GM12878 (cell line): Measurements from ENCODE around the gene LIX1L. TPM values are rescaled to one million over a fixed set of nuclear protein-coding genes. Genes with fewer than 3 reads are reported as not detected.

Experiments used
- ATAC-seq: fragments of 200-7000 bp; cut with Tn5 transposase; 3 replicates; pipeline ENCODE4 v1.9.1; 2020; ENCODE audit warnings: mild to moderate bottlenecking, moderate library complexity
- BruUV-seq: library from RNA; stranded (reverse); fragments of 400-500 nt; replicated peaks from 2 replicates; lab custom pipeline; 2021; lab: Mats Ljungman, UMichigan
- CTCF ChIA-PET: fragments of 300-600 bp; sonication (Branson Sonifier 250); formaldehyde crosslinking; extraction: SDS; loops from one replicate; lab custom pipeline; 2021; ENCODE audit warnings: inconsistent platforms; lab: Yijun Ruan, JAX
- POLR2A ChIA-PET: fragments of 350-600 bp; formaldehyde crosslinking; extraction: SDS; loops from one replicate; lab custom pipeline; 2021; ENCODE audit warnings: inconsistent platforms; lab: Charles Lee
- RAD21 ChIA-PET: fragments of 300-600 bp; sonication (Branson Sonifier 250); formaldehyde crosslinking; loops from one replicate; lab custom pipeline; 2023; ENCODE audit warnings: antibody characterized with exemption; ENCODE audit not compliant: unreplicated experiment; lab: Charles Lee
- SMC1A ChIA-PET: fragments of 300-600 bp; sonication (Branson Sonifier 250); formaldehyde crosslinking; loops from one replicate; lab custom pipeline; 2023; ENCODE audit not compliant: unreplicated experiment, uncharacterized antibody; lab: Charles Lee
- DNase-seq: peaks from one replicate; pipeline ENCODE4 v3.0.0-alpha.2; 2011; ENCODE audit warnings: low read depth, low spot score
- FAIRE-seq: peaks from 3 replicates; lab custom pipeline; 2011; peaks lifted over from hg19 to GRCh38; lab: Jason Lieb, UNC
- H2AFZ ChIP-seq: 2 replicates; pipeline ENCODE4 v1.6.0; 2011; ENCODE audit warnings: low read depth, low read length, control low read depth; ENCODE audit not compliant: control insufficient read depth
- H3K27ac ChIP-seq: 2 replicates; pipeline ENCODE4 v1.5.1; 2011; ENCODE audit warnings: control low read depth; ENCODE audit not compliant: control insufficient read depth, insufficient read depth
- H3K27me3 ChIP-seq, 2 experiments: replicated peaks in 1 of 2; 2 replicates each; pipeline versions ENCODE4 v1.6.0 to v1.6.1; 2011; ENCODE audit warnings: low read length in 1 of 2; ENCODE audit not compliant: control insufficient read depth in 2 of 2, insufficient read depth in 2 of 2
- H3K36me3 ChIP-seq, 2 experiments: 2 replicates each; pipeline ENCODE4 v1.5.1; 2011; ENCODE audit warnings: low read length in 1 of 2; ENCODE audit not compliant: control insufficient read depth in 2 of 2, insufficient read depth in 2 of 2
- H3K4me1 ChIP-seq: 2 replicates; pipeline ENCODE4 v1.6.1; 2011; ENCODE audit warnings: mild to moderate bottlenecking, low read length, moderate library complexity, mixed read lengths; ENCODE audit not compliant: control insufficient read depth, insufficient read depth
- H3K4me2 ChIP-seq: 2 replicates; pipeline ENCODE4 v1.6.0; 2011; ENCODE audit warnings: control low read depth; ENCODE audit not compliant: control insufficient read depth, insufficient read depth
- H3K4me3 ChIP-seq: fragments of 200-600 bp; sonication (generic); 2 replicates; pipeline ENCODE4 v1.5.1; 2016
- H3K79me2 ChIP-seq: 2 replicates; pipeline ENCODE4 v1.6.0; 2011; ENCODE audit warnings: low read length; ENCODE audit not compliant: control insufficient read depth, insufficient read depth
- H3K9ac ChIP-seq: 2 replicates; pipeline ENCODE4 v1.8.0; 2011; ENCODE audit warnings: low read length, control low read depth, mixed read lengths; ENCODE audit not compliant: control insufficient read depth, insufficient read depth
- H3K9me3 ChIP-seq: replicated peaks from 3 replicates; pipeline ENCODE4 v1.5.1; 2011; ENCODE audit warnings: mild to moderate bottlenecking, low read length; ENCODE audit not compliant: control insufficient read depth, insufficient read depth
- H4K20me1 ChIP-seq: 2 replicates; pipeline ENCODE4 v1.6.0; 2011; ENCODE audit not compliant: control insufficient read depth, insufficient read depth
- BHLHE40 ChIP-seq, 2 experiments: fragments of 450-650 bp in 1 of 2; IDR thresholded peaks; 2 replicates each; pipeline ENCODE4 v1.6.1; 2011 to 2017; ENCODE audit warnings: low read depth in 2 of 2, borderline replicate concordance in 1 of 2, improper control_type of control experiment in 1 of 2, low read length in 1 of 2, mild to moderate bottlenecking in 1 of 2
- CEBPZ ChIP-seq: fragments of 150-350 bp; IDR thresholded peaks from 2 replicates; pipeline ENCODE4 v1.6.1; 2016; ENCODE audit warnings: low read depth, low read length
- GABPA ChIP-seq: IDR thresholded peaks from 2 replicates; pipeline ENCODE4 v1.6.1; 2014; ENCODE audit warnings: antibody characterized with exemption, low read depth, mild to moderate bottlenecking, inconsistent platforms
- HDAC2 ChIP-seq: fragments of 200-600 bp; sonication (generic); IDR thresholded peaks from 2 replicates; pipeline ENCODE4 v1.6.1; 2017
- LARP7 ChIP-seq: fragments of 450-650 bp; IDR thresholded peaks from 2 replicates; pipeline ENCODE4 v1.6.1; 2017; ENCODE audit warnings: mild to moderate bottlenecking
- NFIC ChIP-seq: IDR thresholded peaks from 2 replicates; pipeline ENCODE4 v1.6.1; 2012; ENCODE audit warnings: low read depth, mild to moderate bottlenecking, inconsistent platforms, low read length, moderate library complexity
- NFYA ChIP-seq: IDR thresholded peaks from 2 replicates; pipeline ENCODE4 v1.6.1; 2011; ENCODE audit warnings: low read depth, mild to moderate bottlenecking, low read length, improper control_type of control experiment, borderline replicate concordance
- NFYB ChIP-seq: IDR thresholded peaks from 2 replicates; pipeline ENCODE4 v1.6.1; 2011; ENCODE audit warnings: low read depth, mild to moderate bottlenecking, low read length, improper control_type of control experiment, moderate library complexity; ENCODE audit not compliant: insufficient read depth
- PML ChIP-seq: IDR thresholded peaks from 2 replicates; pipeline ENCODE4 v1.6.1; 2012; ENCODE audit warnings: low read length, inconsistent platforms
- POLR2AphosphoS2 ChIP-seq: IDR thresholded peaks from 2 replicates; pipeline ENCODE4 v1.6.1; 2011; ENCODE audit warnings: low read depth, mild to moderate bottlenecking, low read length, improper control_type of control experiment, moderate library complexity
- RFX5 ChIP-seq: IDR thresholded peaks from 2 replicates; pipeline ENCODE4 v1.6.1; 2011; ENCODE audit warnings: low read depth, low read length, improper control_type of control experiment
- SIN3A ChIP-seq: IDR thresholded peaks from 2 replicates; pipeline ENCODE4 v1.6.1; 2012; ENCODE audit warnings: low read depth, low read length, improper control_type of control experiment
- SKIL ChIP-seq: fragments of 450-650 bp; IDR thresholded peaks from 2 replicates; pipeline ENCODE4 v1.6.1; 2017; ENCODE audit warnings: mild to moderate bottlenecking, low read depth, inconsistent platforms; ENCODE audit not compliant: poor library complexity, severe bottlenecking
- TBL1XR1 ChIP-seq: IDR thresholded peaks from 2 replicates; pipeline ENCODE4 v1.6.1; 2012; ENCODE audit warnings: low read depth, low read length, improper control_type of control experiment
- WGBS: methylation state at CpG from one replicate; pipeline ENCODE4 v1.1.6; 2016; ENCODE audit warnings: low lambda C conversion rate; ENCODE audit not compliant: insufficient replicate concordance, insufficient coverage; ENCODE audit errors: missing lambda C conversion rate; 5-methylcytosine and 5-hydroxymethylcytosine counted together
- in situ Hi-C: fragments of 300-500 bp; cut with MboI; formaldehyde crosslinking; loops from 9 replicates; pipeline ENCODE4 v1.14.3; 2018; ENCODE audit warnings: mixed read lengths
- intact Hi-C: fragments of 100-400 bp; cut with micrococcal nuclease; formaldehyde crosslinking; loops from one replicate; pipeline ENCODE4 v1.14.2; 2022; ENCODE audit not compliant: unreplicated experiment
- polyA plus RNA-seq, 11 experiments: library from polyadenylated mRNA; depleted of rRNA in 4 of 11; unstranded in 6 of 11; stranded (reverse) in 5 of 11; fragments of >200 nt; fragmentation: Nextera tagmentation in 4 of 11; fragmentation: Illumina TruSeq in 1 of 11; extraction: Ambion mirVana in 4 of 11; extraction: Trizol in 1 of 11; gene quantifications; 1 replicate in 1 of 11; 2 replicates in 10 of 11; pipeline versions ENCODE4 v1.2.1 to v1.2.3, GENCODE V29; 2011 to 2016; ENCODE audit warnings: inconsistent platforms in 2 of 11, missing spikeins in 2 of 11, low read depth in 1 of 11
- total RNA-seq, 4 experiments: library from RNA; depleted of rRNA in 3 of 4; stranded (reverse); fragments of >200 nt in 3 of 4; fragmentation: Illumina TruSeq in 1 of 4; extraction: Trizol in 1 of 4; gene quantifications; 2 replicates each; pipeline versions ENCODE4 v1.2.1 to v1.2.3, GENCODE V29; 2013 to 2021
- TF ChIP-seq, protein P1 (sequence below): fragments of 450-650 bp; IDR thresholded peaks from 2 replicates; pipeline ENCODE4 v1.6.1; 2017; ENCODE audit warnings: low read depth, mild to moderate bottlenecking, moderate library complexity

LIX1L gene
- total and polyA plus RNA-seq, 10 of the 15 experiments (the other 5 are each of a cell fraction or from before 2014, with no cell fraction given): 5.5 to 48.2 (median 15.3) TPM

GRCh38 chr1:145964328-145965118, 6.7 kb upstream of the LIX1L start, which contains the start of the genes ANKRD34A and POLR3GL:
TSS of gene ANKRD34A (minus strand) at chr1:145964575. CDS start at chr1:145961759, 2,816 bp downstream.
TSS of gene POLR3GL (plus strand) at chr1:145964690. CDS start at chr1:145974866, 10,176 bp downstream.
- ATAC-seq (peak; percentile 95), FAIRE-seq (peak; percentile 98), DNase-seq (peak; percentile 80)
- ChIA-PET CTCF (interaction anchor here (0.5 to 4.8 kb wide), 17 partner anchors 8 to 120 kb away, joined by 3 to 65 read pairs (median 6); partner anchors contain the start of genes ITGA10, NUDT17, PIAS3 and RBM8A), RAD21 (interaction anchor here (0.7 to 6.7 kb wide), 18 partner anchors 10 to 119 kb away, joined by 3 to 100 read pairs (median 4); partner anchors contain the start of genes NUDT17, PEX11B, PIAS3 and RBM8A), SMC1A (interaction anchor here (0.6 to 7.9 kb wide), 24 partner anchors 8 to 138 kb away, joined by 3 to 93 read pairs (median 5); partner anchors contain the start of genes PIAS3 and RBM8A), POLR2A (interaction anchor here (0.6 to 6.0 kb wide), 27 partner anchors 9 to 140 kb away, joined by 3 to 102 read pairs (median 6); partner anchors contain the start of genes NUDT17, PEX11B, PIAS3 and POLR3C)
- Histone ChIP-seq H3K4me3 (peak within 1 kb of the TSS; percentile 79), H3K27me3 (no peaks in the 10 kb centered on the region; a peak in 1 of 4 replicates), H3K36me3 (no peaks in the 10 kb centered on the region), H3K4me2 (peak within 1 kb of the TSS; percentile 69), H4K20me1 (no peaks in the 10 kb centered on the region), H3K9ac (peak within 1 kb of the TSS; percentile 70), H3K4me1 (peaks cover 19% of the 10 kb centered on the region), H3K79me2 (no peaks in the 10 kb centered on the region; the same call in 1 of the 2 replicates), H2AFZ (peak within 1 kb of the TSS; percentile 99), H3K27ac (peak within 1 kb of the TSS; percentile 73), H3K9me3 (peaks cover 7% of the 10 kb centered on the region)
- intact Hi-C loops: loop anchor here (5.0 kb wide), 1 partner anchor 73 kb away; no protein-coding TSS in a partner anchor
- in situ Hi-C loops: no loop called here
- BruUV-seq: TSS peak; percentile 94
- WGBS: under 1% methylated on average over 37 of the region's 37 CpGs
- TF ChIP-seq HDAC2 (no peak), PML (peak; percentile 91), BHLHE40 (IDR thresholded peaks at IDR 0.05; ENCODE audit: borderline replicate concordance in 1 of 2, low read depth in 2 of 2, low read length in 1 of 2) (peak; percentile 22 to 58; a peak in 1 of 4 replicates), NFIC (no peak), SKIL (no peak), POLR2AphosphoS2 (peak; percentile 95), RFX5 (0 out of 2 replicates have a peak, but pooled peaks have one; percentile 47), GABPA (no peak; the same call in 1 of the 2 replicates), CEBPZ (no peak), NFYA (peak; percentile 19; the same call in 1 of the 2 replicates), LARP7 (no peak), NFYB (peak; percentile 97), SIN3A (no peak), TBL1XR1 (no peak)
- TF ChIP-seq, protein P1, sequence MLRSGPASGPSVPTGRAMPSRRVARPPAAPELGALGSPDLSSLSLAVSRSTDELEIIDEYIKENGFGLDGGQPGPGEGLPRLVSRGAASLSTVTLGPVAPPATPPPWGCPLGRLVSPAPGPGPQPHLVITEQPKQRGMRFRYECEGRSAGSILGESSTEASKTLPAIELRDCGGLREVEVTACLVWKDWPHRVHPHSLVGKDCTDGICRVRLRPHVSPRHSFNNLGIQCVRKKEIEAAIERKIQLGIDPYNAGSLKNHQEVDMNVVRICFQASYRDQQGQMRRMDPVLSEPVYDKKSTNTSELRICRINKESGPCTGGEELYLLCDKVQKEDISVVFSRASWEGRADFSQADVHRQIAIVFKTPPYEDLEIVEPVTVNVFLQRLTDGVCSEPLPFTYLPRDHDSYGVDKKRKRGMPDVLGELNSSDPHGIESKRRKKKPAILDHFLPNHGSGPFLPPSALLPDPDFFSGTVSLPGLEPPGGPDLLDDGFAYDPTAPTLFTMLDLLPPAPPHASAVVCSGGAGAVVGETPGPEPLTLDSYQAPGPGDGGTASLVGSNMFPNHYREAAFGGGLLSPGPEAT: peak; percentile 59; the same call in 1 of the 2 replicates
